Liver (tissue), 9 donors: Measurements from ENCODE around the gene PPM1B. TPM values are rescaled to one million over a fixed set of nuclear protein-coding genes. Genes with fewer than 3 reads are reported as not detected.

Experiments
- DNase-seq: peaks from one replicate; pipeline ENCODE4 v3.0.0-alpha.2; 2017; ENCODE audit warnings: low spot score
- H3K27ac ChIP-seq, 2 donors: one replicate each; pipeline ENCODE4 v1.7.0; 2013; ENCODE audit warnings: inconsistent platforms in 2 of 2, low read length in 2 of 2, control low read depth in 1 of 2, low read depth in 1 of 2, mild to moderate bottlenecking in 1 of 2
- H3K27me3 ChIP-seq, 4 donors: one replicate each; pipeline versions ENCODE4 v1.6.1 to v1.7.0; 2013; ENCODE audit warnings: low read length in 3 of 4, inconsistent platforms in 1 of 4, mild to moderate bottlenecking in 1 of 4, moderate library complexity in 1 of 4; ENCODE audit not compliant: control insufficient read depth in 4 of 4, insufficient read depth in 4 of 4
- H3K36me3 ChIP-seq, 4 donors: one replicate each; pipeline versions ENCODE4 v1.6.1 to v1.7.0; 2013; ENCODE audit warnings: low read length in 3 of 4, mild to moderate bottlenecking in 3 of 4, low read depth in 1 of 4, moderate library complexity in 1 of 4; ENCODE audit not compliant: control insufficient read depth in 4 of 4, insufficient read depth in 3 of 4
- H3K4me1 ChIP-seq, 4 donors: one replicate each; pipeline versions ENCODE4 v1.6.1 to v1.7.0; 2013; ENCODE audit warnings: low read length in 3 of 4, mild to moderate bottlenecking in 3 of 4, moderate library complexity in 1 of 4; ENCODE audit not compliant: control insufficient read depth in 4 of 4, insufficient read depth in 4 of 4
- H3K4me3 ChIP-seq, 3 donors: one replicate each; pipeline versions ENCODE4 v1.6.1 to v1.7.0; 2013; ENCODE audit warnings: low read length in 3 of 3, control low read depth in 1 of 3, low read depth in 1 of 3, mild to moderate bottlenecking in 1 of 3
- H3K9ac ChIP-seq, 2 donors: one replicate each; pipeline ENCODE4 v1.7.0; 2013; ENCODE audit warnings: low read length in 2 of 2, mild to moderate bottlenecking in 2 of 2, moderate library complexity in 2 of 2, control low read depth in 1 of 2, low read depth in 1 of 2
- H3K9me3 ChIP-seq, 4 donors: one replicate each; pipeline versions ENCODE4 v1.6.1 to v1.7.0; 2013; ENCODE audit warnings: low read length in 3 of 4; ENCODE audit not compliant: control insufficient read depth in 4 of 4
- ATF3 ChIP-seq: IDR thresholded peaks from 2 replicates; pipeline ENCODE4 v1.6.1; 2016; ENCODE audit warnings: antibody characterized with exemption
- EGR1 ChIP-seq, 2 donors: IDR thresholded peaks; 2 replicates each; pipeline ENCODE4 v1.6.1; 2016 to 2018; ENCODE audit warnings: antibody characterized with exemption in 2 of 2, low read depth in 2 of 2
- FOXA1 ChIP-seq: IDR thresholded peaks from 2 replicates; pipeline ENCODE4 v1.6.1; 2016; ENCODE audit warnings: antibody characterized with exemption
- FOXA2 ChIP-seq: IDR thresholded peaks from 2 replicates; pipeline ENCODE4 v1.6.1; 2016; ENCODE audit warnings: antibody characterized with exemption
- GABPA ChIP-seq, 2 donors: IDR thresholded peaks in 1 of 2; conservative IDR thresholded peaks in 1 of 2; 2 replicates each; pipeline ENCODE4 v1.6.1; 2016; ENCODE audit warnings: antibody characterized with exemption in 2 of 2, mild to moderate bottlenecking in 1 of 2, moderate library complexity in 1 of 2
- HNF4A ChIP-seq, 2 donors: conservative IDR thresholded peaks; 2 replicates each; pipeline ENCODE4 v1.6.1; 2016; ENCODE audit warnings: antibody characterized with exemption in 2 of 2, mild to moderate bottlenecking in 2 of 2
- HNF4G ChIP-seq: IDR thresholded peaks from 2 replicates; pipeline ENCODE4 v1.6.1; 2016; ENCODE audit warnings: antibody characterized with exemption
- JUND ChIP-seq, 2 donors: IDR thresholded peaks; 2 replicates each; pipeline ENCODE4 v1.6.1; 2016; ENCODE audit warnings: antibody characterized with exemption in 2 of 2
- MAX ChIP-seq: IDR thresholded peaks from 2 replicates; pipeline ENCODE4 v1.6.1; 2016; ENCODE audit warnings: antibody characterized with exemption
- NR2F2 ChIP-seq: IDR thresholded peaks from 2 replicates; pipeline ENCODE4 v1.6.1; 2016; ENCODE audit warnings: antibody characterized with exemption
- RAD21 ChIP-seq, 2 donors: IDR thresholded peaks; 2 replicates each; pipeline ENCODE4 v1.6.1; 2016; ENCODE audit warnings: antibody characterized with exemption in 2 of 2, mild to moderate bottlenecking in 2 of 2
- REST ChIP-seq: IDR thresholded peaks from 2 replicates; pipeline ENCODE4 v1.6.1; 2016; ENCODE audit warnings: antibody characterized with exemption, mild to moderate bottlenecking
- RXRA ChIP-seq, 2 donors: IDR thresholded peaks; 2 replicates each; pipeline ENCODE4 v1.6.1; 2017 to 2018; ENCODE audit warnings: antibody characterized with exemption in 2 of 2, mild to moderate bottlenecking in 1 of 2
- SP1 ChIP-seq: IDR thresholded peaks from 2 replicates; pipeline ENCODE4 v1.6.1; 2018; ENCODE audit warnings: antibody characterized with exemption, mild to moderate bottlenecking
- TAF1 ChIP-seq: conservative IDR thresholded peaks from 2 replicates; pipeline ENCODE4 v1.6.1; 2016; ENCODE audit warnings: antibody characterized with exemption, mild to moderate bottlenecking
- YY1 ChIP-seq: IDR thresholded peaks from 2 replicates; pipeline ENCODE4 v1.6.1; 2016; ENCODE audit warnings: antibody characterized with exemption, mild to moderate bottlenecking
- ZBTB33 ChIP-seq: IDR thresholded peaks from 2 replicates; pipeline ENCODE4 v1.6.1; 2016; ENCODE audit warnings: antibody characterized with exemption
- WGBS: extraction: QIAGEN DNeasy Blood & Tissue Kit; methylation state at CpG from one replicate; pipeline ENCODE4 v1.1.7; 2013; 5-methylcytosine and 5-hydroxymethylcytosine counted together
- polyA plus RNA-seq, 2 donors: library from polyadenylated mRNA; stranded (reverse) in 1 of 2; unstranded in 1 of 2; fragments of 200-250 nt in 1 of 2; fragments of >200 nt in 1 of 2; fragmentation: Nextera tagmentation in 1 of 2; extraction: Ambion mirVana in 1 of 2; gene quantifications; one replicate each; pipeline versions ENCODE4 v1.2.1 to v1.2.3, GENCODE V29; 2013 to 2015
- total RNA-seq, 2 donors: library from RNA; depleted of rRNA; stranded (reverse); fragments of >200 nt; gene quantifications; one replicate each; pipeline ENCODE4 v1.2.3, GENCODE V29; 2014
- TF ChIP-seq, protein P1 (sequence below): fragments of 150-350 bp; IDR thresholded peaks from 2 replicates; pipeline ENCODE4 v1.5.1; 2017; ENCODE audit warnings: improper control_type of control experiment, low read depth, low read length; ENCODE audit not compliant: missing input control
- donor health status: healthy.
- donor health status: healthy.
- donor health status: healthy.
- donor health status: healthy.
- donor health status: healthy.

The PPM1B gene
- total and polyA plus RNA-seq, 4 donors, result 13.5 to 38.5 (median 30.8) TPM

DNA sequence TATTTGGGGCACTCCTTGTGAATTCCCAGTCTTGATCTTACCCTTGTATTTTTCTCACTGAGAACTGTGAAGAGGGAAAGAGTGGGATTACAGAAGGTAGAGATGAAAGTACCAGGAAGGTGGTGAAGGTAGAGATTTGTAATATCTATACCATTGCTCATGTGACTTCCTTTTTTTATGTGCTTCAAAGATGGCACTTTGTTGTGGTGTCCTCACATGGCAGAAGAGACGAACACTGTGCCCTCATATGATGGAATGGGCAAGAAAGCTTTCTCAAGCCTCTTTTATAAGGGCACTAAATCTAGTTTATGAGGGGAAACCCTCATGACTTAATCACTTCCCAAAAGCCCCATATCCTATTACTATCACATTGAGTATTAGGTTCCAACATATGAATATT lies 28.9 kb upstream of the PPM1B start:
- Histone ChIP-seq H3K36me3 (no peaks in the 10 kb centered on the region), H3K4me1 (no peaks in the 10 kb centered on the region), H3K27ac (no peak overlapping the region), H3K9ac (no peak overlapping the region), H3K27me3 (no peaks in the 10 kb centered on the region), H3K4me3 (no peak overlapping the region), H3K9me3 (no peaks in the 10 kb centered on the region)
- TF ChIP-seq ATF3, result no peak
- 92% methylated on average over 1 of the region's 1 CpG for WGBS
- no peak for DNase-seq

GRCh38 chr2:44142306-44142705 lies 26.4 kb upstream of the PPM1B start:
- no peak overlapping the region for H3K27ac ChIP-seq
- DNase-seq, result no peak
- no peaks in the 10 kb centered on the region for H3K4me1 ChIP-seq
- H3K27me3 ChIP-seq, result no peaks in the 10 kb centered on the region
- H3K4me3 ChIP-seq, result no peak overlapping the region
- no peaks in the 10 kb centered on the region for H3K9me3 ChIP-seq
- 91% methylated on average over 1 of the region's 1 CpG for WGBS
- H3K36me3 ChIP-seq, result no peaks in the 10 kb centered on the region
- no peak overlapping the region for H3K9ac ChIP-seq
- TF ChIP-seq NR2F2 (no peak), YY1 (no peak), GABPA (IDR thresholded peaks at IDR 0.05 in 1 of 2, conservative IDR thresholded peaks at IDR 0.05 in 1 of 2) (no peak), ZBTB33 (no peak), JUND (IDR thresholded peaks at IDR 0.05) (no peak), MAX (no peak), HNF4G (no peak)
- TF ChIP-seq, protein P1, sequence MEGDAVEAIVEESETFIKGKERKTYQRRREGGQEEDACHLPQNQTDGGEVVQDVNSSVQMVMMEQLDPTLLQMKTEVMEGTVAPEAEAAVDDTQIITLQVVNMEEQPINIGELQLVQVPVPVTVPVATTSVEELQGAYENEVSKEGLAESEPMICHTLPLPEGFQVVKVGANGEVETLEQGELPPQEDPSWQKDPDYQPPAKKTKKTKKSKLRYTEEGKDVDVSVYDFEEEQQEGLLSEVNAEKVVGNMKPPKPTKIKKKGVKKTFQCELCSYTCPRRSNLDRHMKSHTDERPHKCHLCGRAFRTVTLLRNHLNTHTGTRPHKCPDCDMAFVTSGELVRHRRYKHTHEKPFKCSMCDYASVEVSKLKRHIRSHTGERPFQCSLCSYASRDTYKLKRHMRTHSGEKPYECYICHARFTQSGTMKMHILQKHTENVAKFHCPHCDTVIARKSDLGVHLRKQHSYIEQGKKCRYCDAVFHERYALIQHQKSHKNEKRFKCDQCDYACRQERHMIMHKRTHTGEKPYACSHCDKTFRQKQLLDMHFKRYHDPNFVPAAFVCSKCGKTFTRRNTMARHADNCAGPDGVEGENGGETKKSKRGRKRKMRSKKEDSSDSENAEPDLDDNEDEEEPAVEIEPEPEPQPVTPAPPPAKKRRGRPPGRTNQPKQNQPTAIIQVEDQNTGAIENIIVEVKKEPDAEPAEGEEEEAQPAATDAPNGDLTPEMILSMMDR, result no peak

GRCh38 chr2:44143701-44144100 lies 25.0 kb upstream of the PPM1B start:
- no peaks in the 10 kb centered on the region for H3K4me1 ChIP-seq
- no peaks in the 10 kb centered on the region for H3K9me3 ChIP-seq
- 71% methylated on average over 3 of the region's 3 CpGs for WGBS
- no peaks in the 10 kb centered on the region for H3K27me3 ChIP-seq
- no peak for DNase-seq
- H3K27ac ChIP-seq, result no peak overlapping the region
- no peak overlapping the region for H3K4me3 ChIP-seq
- H3K9ac ChIP-seq, result no peak overlapping the region
- H3K36me3 ChIP-seq, result no peaks in the 10 kb centered on the region
- no peak for TF ChIP-seq ATF3
- TF ChIP-seq YY1, result no peak
- no peak for TF ChIP-seq FOXA2
- TF ChIP-seq FOXA1, result no peak
- TF ChIP-seq NR2F2, result no peak
- no peak for TF ChIP-seq SP1
- no peak for TF ChIP-seq RAD21 (IDR thresholded peaks at IDR 0.05)
- no peak for TF ChIP-seq HNF4A (conservative IDR thresholded peaks at IDR 0.05)
- no peak for TF ChIP-seq GABPA (IDR thresholded peaks at IDR 0.05 in 1 of 2, conservative IDR thresholded peaks at IDR 0.05 in 1 of 2)
- no peak for TF ChIP-seq REST
- no peak for TF ChIP-seq EGR1 (IDR thresholded peaks at IDR 0.05; ENCODE audit: low read depth in 2 of 2)
- TF ChIP-seq ZBTB33, result no peak
- TF ChIP-seq HNF4G, result no peak
- no peak for TF ChIP-seq JUND (IDR thresholded peaks at IDR 0.05)
- TF ChIP-seq TAF1, result no peak
- no peak for TF ChIP-seq RXRA (IDR thresholded peaks at IDR 0.05)
- TF ChIP-seq MAX, result no peak
